HUES48 (cell line): ENCODE measurements around the gene THRAP3.
A peak's percentile ranks its signal among the peaks of the same experiment; 100 is the strongest.
"Not testable (repeated sequence)": the region's sequence is repeated elsewhere in the genome, so short reads cannot be mapped to it uniquely, and the experiment has no call there.

Experiments
- H3K27ac ChIP-seq: one replicate; pipeline ENCODE4 v1.7.0; 2013; ENCODE audit warnings: low read depth, low read length, inconsistent platforms
- H3K27me3 ChIP-seq: 2 replicates; pipeline ENCODE4 v1.6.1; 2013; ENCODE audit warnings: mild to moderate bottlenecking, low read length; ENCODE audit not compliant: control insufficient read depth, insufficient read depth
- H3K36me3 ChIP-seq: 2 replicates; pipeline ENCODE4 v1.6.1; 2013; ENCODE audit warnings: low read length; ENCODE audit not compliant: control insufficient read depth, insufficient read depth
- H3K4me1 ChIP-seq: 2 replicates; pipeline ENCODE4 v1.6.1; 2013; ENCODE audit warnings: mild to moderate bottlenecking, low read length; ENCODE audit not compliant: control insufficient read depth, insufficient read depth
- H3K4me3 ChIP-seq: 2 replicates; pipeline ENCODE4 v1.5.1; 2013; ENCODE audit warnings: mild to moderate bottlenecking, low read depth, low read length
- H3K9ac ChIP-seq: 2 replicates; pipeline ENCODE4 v1.6.1; 2013; ENCODE audit warnings: mild to moderate bottlenecking, low read depth, low read length, moderate library complexity
- H3K9me3 ChIP-seq: 2 replicates; pipeline ENCODE4 v1.6.1; 2013; ENCODE audit warnings: low read length; ENCODE audit not compliant: control insufficient read depth, insufficient read depth

THRAP3 gene

GRCh38 chr1:36208978-36209703 lies 15.1 kb upstream of the THRAP3 start:
- Histone ChIP-seq H3K9ac (no peak overlapping the region), H3K4me1 (no peaks in the 10 kb centered on the region), H3K9me3 (no peaks in the 10 kb centered on the region), H3K36me3 (no peaks in the 10 kb centered on the region), H3K27ac (no peak overlapping the region), H3K27me3 (no peaks in the 10 kb centered on the region), H3K4me3 (no peak overlapping the region)

GRCh38 chr1:36211307-36211706 lies 12.9 kb upstream of the THRAP3 start:
- Histone ChIP-seq H3K4me1 (no peaks in the 10 kb centered on the region), H3K9me3 (no peaks in the 10 kb centered on the region), H3K36me3 (no peaks in the 10 kb centered on the region), H3K4me3 (no peak overlapping the region), H3K27me3 (no peaks in the 10 kb centered on the region), H3K9ac (no peak overlapping the region), H3K27ac (no peak overlapping the region)

GRCh38 chr1:36211841-36212240 lies 12.4 kb upstream of the THRAP3 start:
- Histone ChIP-seq H3K9me3 (no peaks in the 10 kb centered on the region), H3K27me3 (no peaks in the 10 kb centered on the region), H3K4me3 (no peak overlapping the region), H3K36me3 (no peaks in the 10 kb centered on the region), H3K4me1 (no peaks in the 10 kb centered on the region), H3K27ac (no peak overlapping the region), H3K9ac (no peak overlapping the region)

DNA sequence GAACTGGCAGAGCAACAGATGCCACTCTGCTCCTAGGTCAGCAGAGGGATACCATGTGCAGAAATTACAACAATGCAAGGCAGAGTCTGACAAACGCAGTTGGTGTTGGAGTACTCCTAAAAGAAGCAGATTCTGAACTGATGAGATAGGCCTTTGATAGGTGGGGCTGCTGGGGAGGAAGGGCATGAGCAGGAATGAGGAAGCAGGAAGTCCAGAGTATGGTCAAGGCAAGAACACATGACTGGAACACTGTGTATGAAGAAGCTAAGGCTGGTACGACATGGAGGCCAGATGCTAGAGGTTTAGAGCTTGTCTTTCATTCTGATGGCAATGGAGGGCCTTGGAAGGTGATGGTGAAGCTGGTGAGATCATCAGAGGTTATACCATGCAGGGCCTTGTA lies 11.5 kb upstream of the THRAP3 start:
- Histone ChIP-seq H3K27me3 (no peaks in the 10 kb centered on the region), H3K9ac (no peak overlapping the region), H3K4me1 (no peaks in the 10 kb centered on the region)

GRCh38 chr1:36217670-36218069 lies 6.6 kb upstream of the THRAP3 start:
- H3K9ac ChIP-seq = no peak overlapping the region
- H3K4me3 ChIP-seq = no peak overlapping the region
- H3K4me1 ChIP-seq = no peaks in the 10 kb centered on the region
- no peaks in the 10 kb centered on the region for H3K36me3 ChIP-seq
- H3K27ac ChIP-seq = no peak overlapping the region
- no peaks in the 10 kb centered on the region for H3K9me3 ChIP-seq
- no peaks in the 10 kb centered on the region for H3K27me3 ChIP-seq

More for the DNA sequence above, 11.5 kb upstream of the THRAP3 start:
- Histone ChIP-seq H3K9me3 (no peaks in the 10 kb centered on the region), H3K4me3 (no peak overlapping the region), H3K27ac (no peak overlapping the region), H3K36me3 (no peaks in the 10 kb centered on the region)

- not testable (repeated sequence) for H3K27me3 ChIP-seq, H3K27ac ChIP-seq, H3K4me3 ChIP-seq, H3K9ac ChIP-seq, H3K9me3 ChIP-seq, H3K36me3 ChIP-seq
- H3K4me1 ChIP-seq = peaks cover 15% of the 10 kb centered on the region
These were observed 2.3 kb upstream of the THRAP3 start for GRCh38 chr1:36221901-36222300.

GRCh38 chr1:36222481-36223380 lies 1.5 kb upstream of the THRAP3 start:
- Histone ChIP-seq H3K4me1 (peaks cover 15% of the 10 kb centered on the region), H3K27me3 (no peaks in the 10 kb centered on the region), H3K9ac (peak overlapping the region; percentile 90), H3K27ac (peak overlapping the region; percentile 99), H3K36me3 (peaks cover 10% of the 10 kb centered on the region), H3K9me3 (no peaks in the 10 kb centered on the region), H3K4me3 (peak overlapping the region; percentile 75)

DNA sequence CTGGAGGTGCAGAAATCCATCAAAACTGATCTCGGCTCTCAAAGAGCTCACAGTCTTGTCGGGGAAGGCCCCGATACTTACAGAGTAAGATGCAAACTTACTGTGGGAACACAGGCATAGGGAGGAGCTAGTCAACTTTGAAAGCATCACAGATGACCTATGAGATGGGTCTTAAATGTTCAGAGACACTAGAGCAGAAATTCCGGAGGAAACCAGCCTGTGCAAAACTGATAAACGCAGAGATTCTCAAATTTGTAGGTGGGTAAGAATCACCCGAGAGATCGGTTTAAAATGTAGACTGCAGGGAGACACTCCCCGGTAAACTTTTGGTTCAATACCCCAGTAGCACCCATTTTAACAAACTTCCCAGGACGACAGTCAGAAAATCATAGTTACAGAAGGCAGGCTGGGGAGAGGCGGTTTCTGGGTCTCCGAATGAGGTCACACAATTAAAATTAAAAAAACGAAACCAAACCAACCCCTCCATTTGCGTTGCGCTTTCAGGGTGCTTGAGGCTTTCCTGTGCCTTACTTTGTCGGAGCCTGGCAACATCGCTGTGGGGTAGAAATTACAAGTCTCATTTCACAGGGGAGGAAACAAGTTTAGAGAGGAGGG lies 755 bp upstream of the THRAP3 start:
- Histone ChIP-seq H3K4me3 (peak overlapping the region; percentile 75), H3K9me3 (no peaks in the 10 kb centered on the region), H3K27me3 (no peaks in the 10 kb centered on the region), H3K9ac (peak overlapping the region; percentile 90), H3K36me3 (peaks cover 15% of the 10 kb centered on the region), H3K4me1 (peaks cover 15% of the 10 kb centered on the region), H3K27ac (peak overlapping the region; percentile 99)

DNA sequence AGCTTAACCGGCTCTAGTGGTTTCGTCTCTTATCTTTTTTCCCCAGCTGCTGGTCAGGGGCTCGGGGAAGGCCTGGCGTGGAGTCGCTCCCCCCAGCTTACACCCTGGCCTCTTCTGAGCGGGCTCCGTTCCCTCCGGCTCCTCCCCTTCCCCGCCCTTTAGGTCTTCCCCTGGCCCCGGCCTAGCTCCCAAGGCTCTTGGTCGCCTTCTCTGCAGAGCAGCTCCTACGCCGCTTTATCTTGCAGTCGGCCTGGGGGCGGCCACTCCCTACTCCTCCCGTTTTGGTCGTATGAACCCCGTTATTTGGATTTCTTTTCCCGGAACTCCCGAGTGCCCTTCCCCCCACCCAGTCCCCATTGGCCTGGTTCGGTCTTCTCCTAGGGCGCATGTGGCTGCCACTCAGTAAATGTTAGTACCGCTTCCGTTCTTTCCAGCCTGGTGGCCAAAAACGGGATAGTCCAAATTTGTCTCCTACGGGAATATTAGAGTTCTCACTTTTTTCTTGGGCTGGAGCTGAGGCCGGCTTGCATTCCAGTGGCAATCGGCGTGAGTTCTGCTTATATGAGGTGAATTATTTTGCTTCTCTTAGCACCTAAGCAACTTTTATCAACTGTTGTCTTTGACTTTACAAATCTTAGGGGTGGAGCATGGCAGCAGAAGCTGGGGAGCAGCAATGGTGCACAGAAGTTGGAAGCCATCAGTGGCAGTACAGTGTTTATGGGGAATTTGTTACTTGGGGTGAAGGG lies 467 bp downstream of the THRAP3 start:
- H3K36me3 ChIP-seq = peaks cover 19% of the 10 kb centered on the region
- H3K4me3 ChIP-seq = peak overlapping the region; percentile 96
- H3K9me3 ChIP-seq = no peaks in the 10 kb centered on the region
- no peaks in the 10 kb centered on the region for H3K27me3 ChIP-seq
- H3K9ac ChIP-seq = peak overlapping the region; percentile 95
- H3K4me1 ChIP-seq = peaks cover 15% of the 10 kb centered on the region
- peak overlapping the region; percentile 96 for H3K27ac ChIP-seq

- Histone ChIP-seq H3K4me3 (peak overlapping the region; percentile 96), H3K9ac (peak overlapping the region; percentile 95), H3K27ac (peak overlapping the region; percentile 96), H3K4me1 (peaks cover 15% of the 10 kb centered on the region), H3K27me3 (no peaks in the 10 kb centered on the region), H3K36me3 (peaks cover 20% of the 10 kb centered on the region), H3K9me3 (no peaks in the 10 kb centered on the region)
These were observed 1.1 kb downstream of the THRAP3 start for GRCh38 chr1:36225283-36225899.
